ENCODE results near the gene AXIN2.

AXIN2 gene

GRCh38 chr17:65553646-65554552 is 7.5 kb downstream of the AXIN2 start:
- TF ChIP-seq POLR2A (IDR thresholded peaks at IDR 0.05; ENCODE audit: low read depth, low read length): no peak
- no peak for FAIRE-seq
- no peak for DNase-seq (ENCODE audit: insufficient read length, low spot score)

- FAIRE-seq (no peak), DNase-seq (ENCODE audit: insufficient read length, low spot score) (no peak)
- no peak for TF ChIP-seq POLR2A (IDR thresholded peaks at IDR 0.05; ENCODE audit: low read depth, low read length)
These were observed 8.3 kb downstream of the AXIN2 start for GRCh38 chr17:65553009-65553645.

- DNase-seq (ENCODE audit: insufficient read length, low spot score): no peak
- FAIRE-seq: no peak
- no peak for TF ChIP-seq POLR2A (IDR thresholded peaks at IDR 0.05; ENCODE audit: low read depth, low read length)
These were observed 9.2 kb downstream of the AXIN2 start for GRCh38 chr17:65552214-65552613.

- TF ChIP-seq POLR2A (IDR thresholded peaks at IDR 0.05; ENCODE audit: low read depth, low read length): no peak
- DNase-seq (ENCODE audit: insufficient read length, low spot score) (no peak), FAIRE-seq (no peak)
These were observed 10.0 kb downstream of the AXIN2 start for GRCh38 chr17:65551267-65552040.

GRCh38 chr17:65550758-65551157 is 10.7 kb downstream of the AXIN2 start:
- no peak for FAIRE-seq
- no peak for TF ChIP-seq POLR2A (IDR thresholded peaks at IDR 0.05; ENCODE audit: low read depth, low read length)

GRCh38 chr17:65550075-65550662 is 11.3 kb downstream of the AXIN2 start:
- TF ChIP-seq POLR2A (IDR thresholded peaks at IDR 0.05; ENCODE audit: low read depth, low read length): no peak
- FAIRE-seq (no peak), DNase-seq (ENCODE audit: insufficient read length, low spot score) (no peak)

More at GRCh38 chr17:65550758-65551157, 10.7 kb downstream of the AXIN2 start:
- no peak for DNase-seq (ENCODE audit: insufficient read length, low spot score)

- TF ChIP-seq POLR2A (IDR thresholded peaks at IDR 0.05; ENCODE audit: low read depth, low read length): no peak
- FAIRE-seq (no peak), DNase-seq (ENCODE audit: insufficient read length, low spot score) (no peak)
These were observed 13.0 kb downstream of the AXIN2 start for GRCh38 chr17:65548269-65548969.

- FAIRE-seq: no peak
- TF ChIP-seq POLR2A (IDR thresholded peaks at IDR 0.05; ENCODE audit: low read depth, low read length): no peak
- DNase-seq (ENCODE audit: insufficient read length, low spot score): no peak
These were observed 14.2 kb downstream of the AXIN2 start for GRCh38 chr17:65547253-65547670.

GRCh38 chr17:65546579-65546978 is 14.9 kb downstream of the AXIN2 start:
- no peak for TF ChIP-seq POLR2A (IDR thresholded peaks at IDR 0.05; ENCODE audit: low read depth, low read length)
- FAIRE-seq (no peak), DNase-seq (ENCODE audit: insufficient read length, low spot score) (no peak)

- FAIRE-seq: no peak
- no peak for TF ChIP-seq POLR2A (IDR thresholded peaks at IDR 0.05; ENCODE audit: low read depth, low read length)
- no peak for DNase-seq (ENCODE audit: insufficient read length, low spot score)
These were observed 15.5 kb downstream of the AXIN2 start for GRCh38 chr17:65545705-65546523.

- TF ChIP-seq POLR2A (IDR thresholded peaks at IDR 0.05; ENCODE audit: low read depth, low read length): no peak
- DNase-seq (ENCODE audit: insufficient read length, low spot score) (no peak), FAIRE-seq (no peak)
These were observed 16.8 kb downstream of the AXIN2 start for GRCh38 chr17:65544672-65545071.

- no peak for TF ChIP-seq POLR2A (IDR thresholded peaks at IDR 0.05; ENCODE audit: low read depth, low read length)
- FAIRE-seq (no peak), DNase-seq (ENCODE audit: insufficient read length, low spot score) (no peak)
These were observed 18.8 kb downstream of the AXIN2 start for GRCh38 chr17:65542610-65543009.
